Measurements from ENCODE around the gene FNDC8.

DNA sequence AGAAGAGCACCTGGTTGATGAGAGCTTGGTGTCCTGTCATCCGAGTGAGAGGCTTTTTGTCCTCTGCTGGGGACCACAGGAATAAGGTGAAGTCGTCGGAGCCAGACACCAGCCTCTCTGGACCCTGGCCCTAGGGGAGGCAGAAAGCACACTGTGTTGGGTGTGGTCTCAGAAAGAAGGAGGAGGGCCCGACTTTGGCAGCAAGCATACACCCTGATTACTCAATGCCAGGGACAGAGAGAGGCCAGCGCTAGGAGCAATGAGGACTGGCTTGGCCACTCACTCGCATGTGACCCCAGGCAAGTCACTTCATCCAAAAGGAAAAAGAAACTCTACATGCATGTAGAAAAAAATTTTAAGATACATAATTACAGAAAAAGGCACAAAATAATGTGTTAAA is 13.9 kb downstream of the FNDC8 start:
- TF ChIP-seq CTCF (IDR thresholded peaks at IDR 0.05; ENCODE audit: low read depth, low read length) (no peak), EZH2phosphoT487 (IDR thresholded peaks at IDR 0.05; ENCODE audit: low read depth) (no peak)
